ENCODE measurements around the gene DNAJC1. TPM values are rescaled to one million over a fixed set of nuclear protein-coding genes. Genes with fewer than 3 reads are reported as not detected.

DNAJC1 gene
- total and polyA plus RNA-seq, 2 of the 8 experiments (the other 6 are each of a cell fraction or from before 2014, with no cell fraction given): 6.8 to 14.8 TPM

- TF ChIP-seq, protein P1, sequence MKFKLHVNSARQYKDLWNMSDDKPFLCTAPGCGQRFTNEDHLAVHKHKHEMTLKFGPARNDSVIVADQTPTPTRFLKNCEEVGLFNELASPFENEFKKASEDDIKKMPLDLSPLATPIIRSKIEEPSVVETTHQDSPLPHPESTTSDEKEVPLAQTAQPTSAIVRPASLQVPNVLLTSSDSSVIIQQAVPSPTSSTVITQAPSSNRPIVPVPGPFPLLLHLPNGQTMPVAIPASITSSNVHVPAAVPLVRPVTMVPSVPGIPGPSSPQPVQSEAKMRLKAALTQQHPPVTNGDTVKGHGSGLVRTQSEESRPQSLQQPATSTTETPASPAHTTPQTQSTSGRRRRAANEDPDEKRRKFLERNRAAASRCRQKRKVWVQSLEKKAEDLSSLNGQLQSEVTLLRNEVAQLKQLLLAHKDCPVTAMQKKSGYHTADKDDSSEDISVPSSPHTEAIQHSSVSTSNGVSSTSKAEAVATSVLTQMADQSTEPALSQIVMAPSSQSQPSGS (IDR thresholded peaks at IDR 0.05; ENCODE audit: low read length): no peak
- TF ChIP-seq KDM4A (IDR thresholded peaks at IDR 0.05; ENCODE audit: low read depth, low read length, severe bottlenecking): no peak
- TF ChIP-seq TBP (IDR thresholded peaks at IDR 0.05; ENCODE audit: low read depth, low read length): no peak
- TF ChIP-seq EGR1 (IDR thresholded peaks at IDR 0.05; ENCODE audit: borderline replicate concordance, low read depth, low read length): no peak
- TF ChIP-seq GABPA (IDR thresholded peaks at IDR 0.05; ENCODE audit: borderline replicate concordance, insufficient read depth, low read length): no peak
- TF ChIP-seq TAF7 (optimal IDR thresholded peaks at IDR 0.05; ENCODE audit: borderline replicate concordance, low read depth, low read length): no peak
- no peak for TF ChIP-seq ZNF274 (IDR thresholded peaks at IDR 0.05; ENCODE audit: borderline replicate concordance, extremely low read depth, low read length)
Observed at GRCh38 chr10:21760332-21760731, 243.2 kb downstream of the DNAJC1 start (continued).
